NCI-H187 (cell line): ENCODE results near the gene PSMA5.
"Not testable (repeated sequence)": the region's sequence is repeated elsewhere in the genome, so short reads cannot be mapped to it uniquely, and the experiment has no call there.

Experiments
- DNase-seq, 2 experiments: peaks; one replicate each; lab custom pipeline; 2025; lab: John Stamatoyannopoulos, UW

Gene PSMA5

GRCh38 chr1:109426281-109427170 lies at the start of gene PSMA5:
TSS of gene PSMA5 (minus strand) at chr1:109426448. CDS start at chr1:109426330, 118 bp downstream.
- DNase-seq = peak; percentile 88 to 93

GRCh38 chr1:109475261-109475660 lies 49.0 kb upstream of the PSMA5 start:
- DNase-seq = no peak

GRCh38 chr1:109474697-109475096 lies 48.4 kb upstream of the PSMA5 start:
- DNase-seq = no peak

DNA sequence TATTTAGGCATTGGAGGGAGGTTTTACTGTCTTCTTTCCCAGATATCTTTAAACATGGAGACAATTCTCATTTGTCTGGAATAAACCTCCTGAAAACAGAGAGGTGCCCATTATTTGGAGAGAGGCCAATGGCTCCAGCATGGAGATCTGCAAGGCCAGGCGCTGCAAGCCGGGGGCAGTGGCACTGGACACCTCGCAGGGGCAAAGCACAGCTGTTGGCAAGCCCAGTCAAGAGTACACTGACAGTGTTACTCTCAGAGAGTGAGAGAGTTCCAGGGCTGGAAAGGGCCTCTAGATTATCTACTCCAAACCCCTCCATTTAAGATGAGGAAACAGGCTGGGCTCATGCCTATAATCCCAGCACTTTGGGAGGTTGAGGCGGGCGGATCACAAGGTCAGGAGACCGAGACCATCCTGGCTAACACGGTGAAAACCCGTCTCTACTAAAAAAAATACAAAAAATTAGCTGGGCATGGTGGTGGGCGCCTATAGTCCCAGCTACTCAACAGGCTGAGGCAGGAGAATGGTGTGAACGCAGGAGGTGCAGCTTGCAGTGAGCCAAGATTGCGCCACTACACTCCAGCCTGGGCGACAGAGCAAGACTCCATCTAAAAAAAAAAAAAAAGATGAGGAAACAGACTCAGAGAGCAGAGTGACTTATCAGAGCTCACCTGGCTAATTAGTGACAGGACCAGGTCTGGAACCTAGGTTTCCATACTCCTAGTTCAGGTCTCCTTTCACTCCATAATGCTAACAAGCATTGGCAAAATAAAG lies 47.2 kb upstream of the PSMA5 start:
- not testable (repeated sequence) for DNase-seq

- DNase-seq = no peak
These were observed 46.5 kb upstream of the PSMA5 start for GRCh38 chr1:109472779-109473178.

- no peak for DNase-seq
These were observed 44.0 kb upstream of the PSMA5 start for GRCh38 chr1:109470245-109470644.

GRCh38 chr1:109468903-109469302 lies 42.7 kb upstream of the PSMA5 start:
- DNase-seq = no peak

DNA sequence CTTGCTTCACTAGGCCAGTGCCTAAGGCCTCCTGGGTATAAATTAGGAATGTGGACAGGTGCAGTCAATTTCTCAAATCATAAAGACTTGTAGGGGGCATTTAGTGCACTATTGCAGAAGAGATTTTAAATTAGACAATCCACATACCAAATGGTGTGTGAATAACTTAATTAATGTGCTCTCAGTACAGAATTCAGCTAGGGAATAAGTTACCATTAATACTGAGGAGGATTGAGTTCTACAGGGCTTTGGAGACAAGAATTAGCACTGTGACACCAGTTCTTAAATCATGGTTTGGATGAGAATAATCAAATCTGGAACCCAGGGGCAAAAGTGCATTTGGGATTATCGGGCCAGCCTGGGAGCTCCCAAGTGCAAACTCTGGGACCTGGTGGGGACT lies 41.8 kb upstream of the PSMA5 start:
- no peak for DNase-seq

- no peak for DNase-seq
These were observed 41.1 kb upstream of the PSMA5 start for GRCh38 chr1:109467301-109467777.

GRCh38 chr1:109466452-109467300 lies 40.4 kb upstream of the PSMA5 start, which contains the start of gene SYPL2:
TSS of gene SYPL2 (plus strand) at chr1:109466546. CDS start at chr1:109466844, 298 bp downstream.
- no peak for DNase-seq

- DNase-seq = no peak
These were observed 39.8 kb upstream of the PSMA5 start for GRCh38 chr1:109466125-109466451.

- no peak for DNase-seq
These were observed 31.6 kb upstream of the PSMA5 start for GRCh38 chr1:109457819-109458218.

- DNase-seq = no peak
These were observed 28.4 kb upstream of the PSMA5 start for GRCh38 chr1:109454497-109455133.

- DNase-seq = no peak
These were observed 21.3 kb upstream of the PSMA5 start for GRCh38 chr1:109447524-109447923.

- DNase-seq = not testable (repeated sequence)
These were observed 19.9 kb upstream of the PSMA5 start for GRCh38 chr1:109445949-109446695.

GRCh38 chr1:109444346-109444745 lies 18.1 kb upstream of the PSMA5 start:
- DNase-seq = no peak

- DNase-seq = no peak
These were observed 17.2 kb upstream of the PSMA5 start for GRCh38 chr1:109443476-109443875.

GRCh38 chr1:109441069-109441468 lies 14.8 kb upstream of the PSMA5 start:
- DNase-seq = no peak

DNA sequence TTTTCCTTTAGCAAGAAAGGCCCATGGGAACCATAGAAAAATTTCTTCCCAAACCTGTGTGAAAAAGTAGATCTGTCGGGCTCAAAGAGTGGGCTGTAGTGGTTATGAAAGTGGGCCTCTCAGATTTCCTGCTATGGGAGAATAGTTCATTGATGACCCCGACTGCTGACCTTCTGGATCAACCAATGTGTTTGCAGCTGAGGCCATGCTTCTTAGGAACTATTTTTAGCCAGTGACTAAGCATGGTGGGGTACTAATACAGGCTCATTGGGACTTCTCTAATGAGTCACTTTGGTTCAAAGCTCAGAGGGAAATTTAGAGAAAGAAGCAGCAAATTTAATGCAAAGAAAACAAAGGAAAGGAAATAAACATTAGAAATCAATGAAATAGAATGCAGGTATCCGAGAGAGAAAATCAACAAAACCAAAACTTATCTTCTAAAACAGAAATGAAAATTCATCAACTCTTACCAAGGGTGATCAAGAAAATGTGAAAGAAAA lies 12.6 kb upstream of the PSMA5 start:
- DNase-seq = no peak

- DNase-seq = no peak
These were observed 8.2 kb upstream of the PSMA5 start for GRCh38 chr1:109434484-109434883.

- DNase-seq = no peak
These were observed 7.1 kb upstream of the PSMA5 start for GRCh38 chr1:109433322-109433721.
